Prostate gland (tissue), 2 donors: ENCODE results near the gene FFAR3. TPM values are rescaled to one million over a fixed set of nuclear protein-coding genes. Genes with fewer than 3 reads are reported as not detected.

Source experiments
- DNase-seq: peaks from one replicate; pipeline ENCODE4 v3.0.0-alpha.2; 2019; ENCODE audit warnings: low spot score
- H3K27ac ChIP-seq, 2 donors: fragments of 200-600 bp; sonication (generic); 2 replicates each; pipeline ENCODE4 v1.5.1; 2017 to 2019
- H3K27me3 ChIP-seq: fragments of 200-600 bp; sonication (generic); replicated peaks from 2 replicates; pipeline ENCODE4 v1.5.1; 2019; ENCODE audit not compliant: insufficient read depth
- H3K36me3 ChIP-seq, 2 donors: fragments of 200-600 bp; sonication (generic); 1 replicate in 1 of 2; 2 replicates in 1 of 2; pipeline versions ENCODE4 v1.5.1 to v1.8.1; 2017 to 2019
- H3K4me1 ChIP-seq: fragments of 200-600 bp; sonication (generic); replicated peaks from 2 replicates; pipeline ENCODE4 v1.5.1; 2019
- H3K4me3 ChIP-seq, 2 donors: fragments of 200-600 bp; sonication (generic); 2 replicates each; pipeline ENCODE4 v1.5.1; 2017 to 2019
- H3K9me3 ChIP-seq: fragments of 200-600 bp; sonication (generic); 2 replicates; pipeline ENCODE4 v1.5.1; 2017
- POLR2A ChIP-seq: fragments of 450-650 bp; IDR thresholded peaks from one replicate; pipeline ENCODE4 v1.6.1; 2016; ENCODE audit warnings: antibody characterized with exemption, mild to moderate bottlenecking
- POLR2AphosphoS5 ChIP-seq: sonication (generic); formaldehyde crosslinking; IDR thresholded peaks from one replicate; pipeline ENCODE4 v1.6.1; 2017; ENCODE audit warnings: antibody characterized with exemption
- WGBS: methylation state at CpG from one replicate; pipeline ENCODE4 v1.1.5; 2018; 5-methylcytosine and 5-hydroxymethylcytosine counted together
- intact Hi-C: fragments of 100-400 bp; cut with DNase I; formaldehyde crosslinking; loops from one replicate; pipeline ENCODE4 v1.14.2; 2022
- total RNA-seq, 2 donors: library from RNA; depleted of rRNA; stranded (reverse); fragments of >200 nt; gene quantifications; one replicate each; pipeline ENCODE4 v1.1.0, GENCODE V29; 2016
- TF ChIP-seq, protein P1 (sequence below), 4 experiments: fragments of 200-600 bp in 2 of 4; fragments of 450-650 bp in 2 of 4; sonication (generic) in 2 of 4; IDR thresholded peaks; 1 replicate in 3 of 4; 2 replicates in 1 of 4; pipeline ENCODE4 v1.5.1; 2016 to 2019; ENCODE audit warnings: antibody characterized with exemption in 4 of 4, mild to moderate bottlenecking in 2 of 4, moderate library complexity in 2 of 4

The FFAR3 gene
- total RNA-seq, 2 donors from 2014 or later, result 1.6 TPM; not detected in 1

DNA sequence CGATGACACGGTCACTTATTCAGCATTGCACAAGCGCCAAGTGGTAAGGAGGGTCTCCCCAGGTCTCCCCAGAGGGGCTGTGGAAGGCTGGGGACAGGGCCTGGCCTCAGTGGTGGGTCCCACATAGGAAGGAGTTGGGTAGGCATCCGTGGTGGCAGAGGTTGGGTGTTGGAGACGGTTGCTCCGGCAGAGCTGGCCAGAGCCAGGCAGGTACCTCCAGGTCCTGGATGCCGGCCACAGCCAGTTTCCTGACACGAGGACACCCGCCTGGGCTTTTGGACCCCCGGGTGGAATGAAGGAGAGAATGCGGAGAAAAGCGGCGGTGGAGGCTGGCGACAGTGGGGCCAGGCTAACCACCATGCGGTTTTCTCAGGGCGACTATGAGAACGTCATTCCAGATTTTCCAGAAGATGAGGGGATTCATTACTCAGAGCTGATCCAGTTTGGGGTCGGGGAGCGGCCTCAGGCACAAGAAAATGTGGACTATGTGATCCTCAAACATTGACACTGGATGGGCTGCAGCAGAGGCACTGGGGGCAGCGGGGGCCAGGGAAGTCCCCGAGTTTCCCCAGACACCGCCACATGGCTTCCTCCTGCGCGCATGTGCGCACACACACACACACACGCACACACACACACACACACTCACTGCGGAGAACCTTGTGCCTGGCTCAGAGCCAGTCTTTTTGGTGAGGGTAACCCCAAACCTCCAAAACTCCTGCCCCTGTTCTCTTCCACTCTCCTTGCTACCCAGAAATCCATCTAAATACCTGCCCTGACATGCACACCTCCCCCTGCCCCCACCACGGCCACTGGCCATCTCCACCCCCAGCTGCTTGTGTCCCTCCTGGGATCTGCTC is 11.8 kb upstream of the FFAR3 start:
- Histone ChIP-seq H3K27ac (no peak overlapping the region), H3K27me3 (peaks cover 3% of the 10 kb centered on the region), H3K4me3 (no peak overlapping the region), H3K36me3 (no peaks in the 10 kb centered on the region), H3K9me3 (no peaks in the 10 kb centered on the region), H3K4me1 (no peaks in the 10 kb centered on the region)
- no peak for DNase-seq
- intact Hi-C loops, result no loop called here
- TF ChIP-seq POLR2AphosphoS5, result no peak
- TF ChIP-seq, protein P1, sequence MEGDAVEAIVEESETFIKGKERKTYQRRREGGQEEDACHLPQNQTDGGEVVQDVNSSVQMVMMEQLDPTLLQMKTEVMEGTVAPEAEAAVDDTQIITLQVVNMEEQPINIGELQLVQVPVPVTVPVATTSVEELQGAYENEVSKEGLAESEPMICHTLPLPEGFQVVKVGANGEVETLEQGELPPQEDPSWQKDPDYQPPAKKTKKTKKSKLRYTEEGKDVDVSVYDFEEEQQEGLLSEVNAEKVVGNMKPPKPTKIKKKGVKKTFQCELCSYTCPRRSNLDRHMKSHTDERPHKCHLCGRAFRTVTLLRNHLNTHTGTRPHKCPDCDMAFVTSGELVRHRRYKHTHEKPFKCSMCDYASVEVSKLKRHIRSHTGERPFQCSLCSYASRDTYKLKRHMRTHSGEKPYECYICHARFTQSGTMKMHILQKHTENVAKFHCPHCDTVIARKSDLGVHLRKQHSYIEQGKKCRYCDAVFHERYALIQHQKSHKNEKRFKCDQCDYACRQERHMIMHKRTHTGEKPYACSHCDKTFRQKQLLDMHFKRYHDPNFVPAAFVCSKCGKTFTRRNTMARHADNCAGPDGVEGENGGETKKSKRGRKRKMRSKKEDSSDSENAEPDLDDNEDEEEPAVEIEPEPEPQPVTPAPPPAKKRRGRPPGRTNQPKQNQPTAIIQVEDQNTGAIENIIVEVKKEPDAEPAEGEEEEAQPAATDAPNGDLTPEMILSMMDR (IDR thresholded peaks at IDR 0.05), result no peak
- WGBS, result 46% methylated on average over 28 of the region's 28 CpGs

DNA sequence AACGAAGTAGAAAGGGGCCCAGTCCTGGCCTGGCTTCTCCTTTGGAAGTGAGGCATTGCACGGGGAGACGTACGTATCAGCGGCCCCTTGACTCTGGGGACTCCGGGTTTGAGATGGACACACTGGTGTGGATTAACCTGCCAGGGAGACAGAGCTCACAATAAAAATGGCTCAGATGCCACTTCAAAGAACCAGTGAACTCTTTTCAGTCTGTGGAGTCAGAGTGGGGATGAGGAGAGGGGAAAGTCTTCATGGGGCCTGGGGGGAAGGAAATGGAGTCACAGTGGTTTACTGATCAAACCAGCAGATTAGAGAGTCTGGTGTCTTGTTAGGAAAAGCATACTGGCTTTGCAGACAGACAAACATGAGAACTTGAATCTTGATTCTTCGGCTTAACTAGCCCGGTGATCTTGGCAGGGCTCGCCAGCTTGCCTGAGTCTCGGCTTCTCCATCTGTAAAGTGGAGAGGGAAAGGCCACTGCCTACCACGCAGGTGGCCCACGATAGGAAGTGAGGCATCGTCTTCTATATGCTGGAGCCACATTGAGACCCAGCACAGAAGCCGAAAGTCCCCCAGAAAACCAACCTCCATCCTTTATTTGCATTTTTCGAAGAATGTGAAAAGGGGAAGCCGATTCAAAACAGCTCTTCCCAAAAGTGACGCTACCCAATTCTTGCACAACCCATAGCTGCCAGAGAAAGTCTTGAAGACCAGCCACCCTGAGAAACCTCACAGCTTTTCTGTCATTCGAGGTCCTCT is 10.9 kb upstream of the FFAR3 start, which contains the start of gene FFAR1:
Gene FFAR1 (plus strand): TSS at position 732 of the 759 bp plus-strand sequence. CDS start 3,650 bp downstream, outside the sequence.
- Histone ChIP-seq H3K9me3 (no peaks in the 10 kb centered on the region), H3K4me3 (no peak within 1 kb of the TSS), H3K27ac (no peak within 1 kb of the TSS), H3K36me3 (no peaks in the 10 kb centered on the region), H3K27me3 (peaks cover 3% of the 10 kb centered on the region), H3K4me1 (no peaks in the 10 kb centered on the region)
- WGBS, result 47% methylated on average over 18 of the region's 18 CpGs
- no peak for DNase-seq
- TF ChIP-seq, protein P1 (IDR thresholded peaks at IDR 0.05), result no peak
- TF ChIP-seq POLR2AphosphoS5, result no peak
- TF ChIP-seq POLR2A, result no peak
- intact Hi-C loops, result no loop called here

DNA sequence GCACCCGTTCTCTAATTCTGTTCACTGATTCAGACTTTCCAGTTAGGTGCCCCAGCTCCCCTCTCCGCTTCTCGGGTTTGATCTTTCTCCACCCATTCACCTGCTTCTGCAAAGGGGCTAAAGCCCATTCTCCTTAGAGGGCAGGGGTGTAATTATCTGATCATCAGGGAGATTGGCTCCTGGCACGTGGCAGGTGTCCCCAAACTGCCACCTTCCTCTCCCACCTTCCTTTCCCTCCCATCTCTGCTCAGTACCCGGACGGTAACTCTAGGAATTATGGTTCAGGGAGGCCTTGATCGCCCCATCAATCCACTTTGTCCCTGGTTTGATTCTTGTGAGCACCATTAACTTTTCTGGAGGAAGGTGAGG is 10.3 kb upstream of the FFAR3 start:
- H3K36me3 ChIP-seq, result no peaks in the 10 kb centered on the region
- no peak overlapping the region for H3K4me3 ChIP-seq
- intact Hi-C loops, result no loop called here
- 75% methylated on average over 7 of the region's 7 CpGs for WGBS
- peaks cover 3% of the 10 kb centered on the region for H3K27me3 ChIP-seq
- H3K27ac ChIP-seq, result no peak overlapping the region
- TF ChIP-seq, protein P1 (IDR thresholded peaks at IDR 0.05), result no peak
- TF ChIP-seq POLR2AphosphoS5, result no peak
- no peak for TF ChIP-seq POLR2A
- no peak for DNase-seq
- H3K9me3 ChIP-seq, result no peaks in the 10 kb centered on the region
- no peaks in the 10 kb centered on the region for H3K4me1 ChIP-seq

DNA sequence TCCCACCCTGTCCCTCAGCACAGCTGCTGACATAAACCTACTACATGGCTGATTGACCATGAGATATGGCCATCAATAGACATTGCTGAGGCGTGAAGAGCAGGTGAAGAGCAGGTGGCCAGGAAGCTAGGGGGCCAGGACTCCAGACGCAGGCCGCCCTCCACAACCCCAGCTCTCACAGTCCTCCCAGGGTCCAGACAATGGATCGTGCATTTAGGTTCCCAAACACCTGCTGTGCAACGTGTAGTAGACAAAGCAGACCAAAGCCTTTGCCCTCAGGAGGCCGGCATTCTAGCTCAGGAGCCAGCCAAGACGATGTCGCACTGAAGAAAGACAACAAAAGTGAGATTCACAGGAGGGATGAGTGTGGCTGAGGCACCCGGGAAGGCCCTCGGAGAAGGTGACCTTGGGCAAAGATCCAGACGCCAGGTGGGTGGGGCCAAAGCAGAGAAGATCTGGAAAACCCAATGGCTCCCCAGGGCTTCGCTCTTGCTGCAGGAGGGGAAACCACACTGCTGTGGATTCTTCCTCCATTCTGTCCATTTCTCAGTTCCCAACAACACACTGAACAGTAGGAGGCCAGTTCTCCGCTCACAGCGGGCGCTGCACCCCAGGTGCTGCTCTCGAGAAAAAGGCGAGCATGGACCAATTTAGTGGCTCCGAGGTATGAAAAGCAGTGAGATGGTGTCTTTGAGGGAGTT is 9.2 kb upstream of the FFAR3 start:
- no peaks in the 10 kb centered on the region for H3K36me3 ChIP-seq
- DNase-seq, result no peak
- H3K4me1 ChIP-seq, result no peaks in the 10 kb centered on the region
- WGBS, result 82% methylated on average over 18 of the region's 18 CpGs
- no peak for TF ChIP-seq POLR2A
- TF ChIP-seq, protein P1 (IDR thresholded peaks at IDR 0.05), result no peak
- TF ChIP-seq POLR2AphosphoS5, result no peak
- no peak overlapping the region for H3K27ac ChIP-seq
- H3K27me3 ChIP-seq, result peaks cover 3% of the 10 kb centered on the region
- no peaks in the 10 kb centered on the region for H3K9me3 ChIP-seq
- H3K4me3 ChIP-seq, result no peak overlapping the region
- intact Hi-C loops, result no loop called here
